ENCODE data around the gene PTPRA.

DNA sequence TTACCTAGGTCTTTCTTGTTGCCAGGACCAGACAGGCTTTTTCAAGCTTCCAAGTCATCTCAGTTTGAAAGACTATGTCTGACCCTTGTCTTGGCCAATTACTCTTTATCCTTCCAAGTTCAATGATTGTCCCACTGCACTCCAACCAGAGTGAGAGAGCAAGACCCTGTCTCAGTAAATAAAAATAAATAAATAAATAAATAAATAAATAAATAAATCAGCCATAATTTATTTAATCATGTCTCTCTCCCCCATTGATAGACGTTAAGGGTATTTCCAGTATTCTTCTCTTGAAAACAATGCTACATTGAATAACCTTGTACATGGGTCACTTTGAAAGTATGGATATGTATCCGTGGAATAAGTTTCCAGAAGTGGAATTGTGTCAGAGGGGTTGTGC, 83.2 kb downstream of the PTPRA start:
- TF ChIP-seq, protein P1, sequence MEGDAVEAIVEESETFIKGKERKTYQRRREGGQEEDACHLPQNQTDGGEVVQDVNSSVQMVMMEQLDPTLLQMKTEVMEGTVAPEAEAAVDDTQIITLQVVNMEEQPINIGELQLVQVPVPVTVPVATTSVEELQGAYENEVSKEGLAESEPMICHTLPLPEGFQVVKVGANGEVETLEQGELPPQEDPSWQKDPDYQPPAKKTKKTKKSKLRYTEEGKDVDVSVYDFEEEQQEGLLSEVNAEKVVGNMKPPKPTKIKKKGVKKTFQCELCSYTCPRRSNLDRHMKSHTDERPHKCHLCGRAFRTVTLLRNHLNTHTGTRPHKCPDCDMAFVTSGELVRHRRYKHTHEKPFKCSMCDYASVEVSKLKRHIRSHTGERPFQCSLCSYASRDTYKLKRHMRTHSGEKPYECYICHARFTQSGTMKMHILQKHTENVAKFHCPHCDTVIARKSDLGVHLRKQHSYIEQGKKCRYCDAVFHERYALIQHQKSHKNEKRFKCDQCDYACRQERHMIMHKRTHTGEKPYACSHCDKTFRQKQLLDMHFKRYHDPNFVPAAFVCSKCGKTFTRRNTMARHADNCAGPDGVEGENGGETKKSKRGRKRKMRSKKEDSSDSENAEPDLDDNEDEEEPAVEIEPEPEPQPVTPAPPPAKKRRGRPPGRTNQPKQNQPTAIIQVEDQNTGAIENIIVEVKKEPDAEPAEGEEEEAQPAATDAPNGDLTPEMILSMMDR (IDR thresholded peaks at IDR 0.05; ENCODE audit: low read depth, low read length) = no peak
- TF ChIP-seq POLR2A (IDR thresholded peaks at IDR 0.05; ENCODE audit: extremely low read depth, insufficient read length) = no peak
- TF ChIP-seq MYC (IDR thresholded peaks at IDR 0.05; ENCODE audit: low read depth, low read length) = no peak
